Osteocyte (in vitro differentiated cells): ENCODE data around the gene PKDREJ. TPM values are rescaled to one million over a fixed set of nuclear protein-coding genes. Genes with fewer than 3 reads are reported as not detected.

Experiments
- DNase-seq: peaks from one replicate; pipeline ENCODE4 v3.0.0; 2021; ENCODE audit warnings: mixed read lengths; ENCODE audit not compliant: unreplicated experiment; ENCODE audit errors: extremely low spot score
- H3K27ac Mint-ChIP-seq: one replicate; pipeline ENCODE4 v1.8.0; 2021; ENCODE audit warnings: mild to moderate bottlenecking, mixed read lengths; ENCODE audit not compliant: unreplicated experiment
- H3K27me3 Mint-ChIP-seq: one replicate; pipeline ENCODE4 v1.8.0; 2021; ENCODE audit warnings: mixed read lengths; ENCODE audit not compliant: unreplicated experiment
- H3K36me3 Mint-ChIP-seq: one replicate; pipeline ENCODE4 v1.8.0; 2021; ENCODE audit warnings: mixed read lengths; ENCODE audit not compliant: unreplicated experiment
- H3K4me1 Mint-ChIP-seq: one replicate; pipeline ENCODE4 v1.8.0; 2021; ENCODE audit warnings: mixed read lengths; ENCODE audit not compliant: unreplicated experiment
- H3K4me3 Mint-ChIP-seq: one replicate; pipeline ENCODE4 v1.8.0; 2021; ENCODE audit warnings: mild to moderate bottlenecking, moderate library complexity, mixed read lengths; ENCODE audit not compliant: unreplicated experiment
- H3K9me3 Mint-ChIP-seq: one replicate; pipeline ENCODE4 v1.8.0; 2021; ENCODE audit warnings: mixed read lengths; ENCODE audit not compliant: unreplicated experiment
- CTCF ChIP-seq: fragments of 200-600 bp; sonication (generic); IDR thresholded peaks from 2 replicates; pipeline ENCODE4 v1.5.0; 2021; ENCODE audit warnings: antibody characterized with exemption, mild to moderate bottlenecking, moderate library complexity
- total RNA-seq: library from RNA; stranded (reverse); gene quantifications from 2 replicates; pipeline ENCODE4 v1.2.1, GENCODE V29; 2021

The PKDREJ gene
- total RNA-seq, 1 donor from 2014 or later: not detected

DNA sequence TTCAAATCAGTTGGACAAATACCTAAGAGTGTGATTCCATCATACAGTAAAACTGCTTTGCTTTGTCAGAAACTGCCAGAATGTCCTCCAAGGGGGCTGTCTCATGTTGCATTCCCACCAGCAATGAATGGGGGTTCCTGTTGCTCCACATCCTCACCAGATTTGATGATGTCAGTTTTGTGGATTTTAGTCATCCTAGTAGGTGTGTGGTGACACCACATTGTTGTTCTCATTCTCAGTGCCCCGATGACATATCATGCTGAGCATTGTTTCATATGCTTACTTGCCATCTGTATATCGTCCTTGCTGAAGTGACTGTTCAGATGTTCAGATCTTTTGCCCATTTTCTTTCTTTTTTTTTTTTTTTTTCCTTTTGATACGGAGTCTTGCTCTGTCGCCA, 50.1 kb downstream of the PKDREJ start:
- no peak for TF ChIP-seq CTCF
- H3K4me3 Mint-ChIP-seq: no peak overlapping the region
- no peak for DNase-seq
- H3K36me3 Mint-ChIP-seq: peaks cover 67% of the 10 kb centered on the region
- H3K9me3 Mint-ChIP-seq: peaks cover 16% of the 10 kb centered on the region
- H3K27me3 Mint-ChIP-seq: no peaks in the 10 kb centered on the region
- H3K4me1 Mint-ChIP-seq: no peaks in the 10 kb centered on the region
- no peak overlapping the region for H3K27ac Mint-ChIP-seq

DNA sequence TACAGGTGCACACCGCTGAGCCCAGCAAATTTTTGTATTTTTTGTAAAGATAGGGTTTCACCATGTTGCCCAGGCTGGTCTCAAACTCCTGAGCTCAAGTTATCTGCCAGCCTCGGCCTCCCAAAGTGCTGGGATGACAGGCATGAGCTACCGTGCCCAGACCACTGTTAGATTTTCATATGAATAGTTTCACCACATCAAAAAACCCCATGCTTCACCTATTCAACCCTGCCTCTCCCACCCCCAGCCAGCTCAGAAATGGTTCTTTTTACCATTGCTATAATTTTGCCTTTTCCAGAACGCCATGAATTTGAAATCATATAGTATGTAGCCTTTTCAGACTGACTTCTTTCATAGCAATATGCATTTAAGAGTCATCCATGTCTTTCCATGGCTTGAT, 50.9 kb downstream of the PKDREJ start:
- no peak for DNase-seq
- H3K27ac Mint-ChIP-seq: no peak overlapping the region
- peaks cover 16% of the 10 kb centered on the region for H3K9me3 Mint-ChIP-seq
- H3K36me3 Mint-ChIP-seq: peaks cover 64% of the 10 kb centered on the region
- H3K4me1 Mint-ChIP-seq: no peaks in the 10 kb centered on the region
- TF ChIP-seq CTCF: no peak
- H3K4me3 Mint-ChIP-seq: no peak overlapping the region
- no peaks in the 10 kb centered on the region for H3K27me3 Mint-ChIP-seq

DNA sequence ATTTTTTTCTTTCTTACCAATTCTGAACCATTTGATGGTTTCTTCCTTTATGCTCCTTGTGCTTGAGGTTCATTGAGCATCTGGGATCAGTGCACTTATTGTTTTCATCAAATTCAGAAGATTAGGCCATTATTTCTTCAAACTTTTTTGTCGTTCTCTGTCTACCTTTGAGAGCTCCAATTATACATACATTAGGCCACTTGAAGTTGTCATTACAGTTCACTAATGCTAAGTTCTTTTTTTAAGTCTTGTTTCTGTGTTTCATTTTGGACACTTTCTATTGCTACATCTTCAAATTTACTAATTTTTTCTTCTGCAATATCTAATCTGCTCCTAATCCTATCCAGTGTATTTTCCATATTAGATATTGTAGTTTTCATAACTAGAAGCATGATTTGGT, 53.9 kb downstream of the PKDREJ start:
- Mint-ChIP-seq H3K27ac (no peak overlapping the region), H3K9me3 (peaks cover 16% of the 10 kb centered on the region), H3K36me3 (peaks cover 51% of the 10 kb centered on the region), H3K27me3 (no peaks in the 10 kb centered on the region), H3K4me1 (no peaks in the 10 kb centered on the region), H3K4me3 (no peak overlapping the region)
- DNase-seq: no peak
- no peak for TF ChIP-seq CTCF

Other genes starting within 250 kb of the PKDREJ start
- gene PPARA, start 112.8 kb downstream of the PKDREJ start, total RNA-seq: 21.8 and 21.9 TPM in 2 replicates
- 8.1 and 11.1 TPM in 2 replicates for gene CDPF1, start 13.1 kb downstream of the PKDREJ start, total RNA-seq
- 26.2 and 28.1 TPM in 2 replicates for gene TTC38, start 4.7 kb upstream of the PKDREJ start, total RNA-seq
- gene GTSE1, start 33.5 kb upstream of the PKDREJ start, total RNA-seq: 9.4 and 10.0 TPM in 2 replicates
- 36.7 and 38.2 TPM in 2 replicates for gene TRMU, start 72.4 kb upstream of the PKDREJ start, total RNA-seq